Fibroblast of lung (primary cell): ENCODE results near the gene RBM39. TPM values are rescaled to one million over a fixed set of nuclear protein-coding genes. Genes with fewer than 3 reads are reported as not detected.

Experiments
- DNase-seq, 2 donors: peaks; one replicate each; pipeline versions ENCODE4 v3.0.0 to v3.0.0-alpha.2; 2010; ENCODE audit warnings: low read depth in 2 of 2
- H2AFZ ChIP-seq: 2 replicates; pipeline ENCODE4 v1.5.1; 2012; ENCODE audit warnings: low read length, control low read depth, inconsistent platforms
- H3K27ac ChIP-seq: 2 replicates; pipeline ENCODE4 v1.5.1; 2011; ENCODE audit warnings: low read length, control low read depth; ENCODE audit not compliant: insufficient read depth
- H3K27me3 ChIP-seq: 2 replicates; pipeline ENCODE4 v1.5.1; 2011; ENCODE audit warnings: mild to moderate bottlenecking, low read length; ENCODE audit not compliant: control insufficient read depth, insufficient read depth
- H3K36me3 ChIP-seq: 2 replicates; pipeline ENCODE4 v1.5.1; 2011; ENCODE audit warnings: low read length; ENCODE audit not compliant: control insufficient read depth, insufficient read depth
- H3K4me1 ChIP-seq: 2 replicates; pipeline ENCODE4 v1.5.1; 2011; ENCODE audit warnings: low read length; ENCODE audit not compliant: control insufficient read depth, insufficient read depth; ENCODE audit errors: extremely low read depth
- H3K4me2 ChIP-seq: 2 replicates; pipeline ENCODE4 v1.5.1; 2011; ENCODE audit warnings: low read length, control low read depth; ENCODE audit not compliant: insufficient read depth; ENCODE audit errors: extremely low read depth
- H3K4me3 ChIP-seq, 4 experiments: fragments of 200-600 bp in 1 of 4; sonication (generic) in 1 of 4; replicated peaks in 1 of 4; 2 replicates each; pipeline ENCODE4 v1.5.1; 2011 to 2016; ENCODE audit warnings: low read length in 4 of 4, low read depth in 3 of 4, mild to moderate bottlenecking in 3 of 4, control low read depth in 2 of 4, inconsistent platforms in 1 of 4, mixed read lengths in 1 of 4; ENCODE audit not compliant: insufficient read depth in 1 of 4; ENCODE audit errors: control extremely low read depth in 1 of 4
- H3K79me2 ChIP-seq: 2 replicates; pipeline ENCODE4 v1.5.1; 2012; ENCODE audit warnings: mild to moderate bottlenecking, low read length, inconsistent platforms; ENCODE audit not compliant: control insufficient read depth, insufficient read depth
- H3K9ac ChIP-seq: 2 replicates; pipeline ENCODE4 v1.5.1; 2011; ENCODE audit warnings: mild to moderate bottlenecking, low read length, control low read depth; ENCODE audit not compliant: insufficient read depth
- H3K9me3 ChIP-seq: 2 replicates; pipeline ENCODE4 v1.5.1; 2012; ENCODE audit warnings: low read depth, low read length; ENCODE audit not compliant: control insufficient read depth, insufficient read depth
- H4K20me1 ChIP-seq: 2 replicates; pipeline ENCODE4 v1.5.1; 2011; ENCODE audit warnings: low read length; ENCODE audit not compliant: control insufficient read depth, insufficient read depth; ENCODE audit errors: extremely low read depth
- EZH2 ChIP-seq: IDR thresholded peaks from 2 replicates; pipeline ENCODE4 v1.5.1; 2012; ENCODE audit warnings: low read length, control low read depth, mild to moderate bottlenecking; ENCODE audit errors: missing control alignments
- polyA plus RNA-seq, 2 donors: library from polyadenylated mRNA; depleted of rRNA in 1 of 2; stranded (reverse) in 1 of 2; unstranded in 1 of 2; fragments of >200 nt; gene quantifications; 2 replicates each; pipeline ENCODE4 v1.2.1, GENCODE V29; 2011 to 2012; ENCODE audit warnings: missing spikeins in 1 of 2
- total RNA-seq: library from RNA; depleted of rRNA; stranded (reverse); fragments of >200 nt; gene quantifications from 2 replicates; pipeline ENCODE4 v1.2.1, GENCODE V29; 2014
- TF ChIP-seq, protein P1 (sequence below), 2 donors: IDR thresholded peaks in 1 of 2; conservative IDR thresholded peaks in 1 of 2; 1 replicate in 1 of 2; 2 replicates in 1 of 2; pipeline ENCODE4 v1.5.1; 2011 to 2012; ENCODE audit warnings: low read length in 2 of 2, control low read depth in 1 of 2, inconsistent platforms in 1 of 2, low read depth in 1 of 2, mild to moderate bottlenecking in 1 of 2

The RBM39 gene
- total and polyA plus RNA-seq, 2 donors (not counting 1 experiment from before 2014, with no cell fraction given) = 57.7 to 465 TPM

DNA sequence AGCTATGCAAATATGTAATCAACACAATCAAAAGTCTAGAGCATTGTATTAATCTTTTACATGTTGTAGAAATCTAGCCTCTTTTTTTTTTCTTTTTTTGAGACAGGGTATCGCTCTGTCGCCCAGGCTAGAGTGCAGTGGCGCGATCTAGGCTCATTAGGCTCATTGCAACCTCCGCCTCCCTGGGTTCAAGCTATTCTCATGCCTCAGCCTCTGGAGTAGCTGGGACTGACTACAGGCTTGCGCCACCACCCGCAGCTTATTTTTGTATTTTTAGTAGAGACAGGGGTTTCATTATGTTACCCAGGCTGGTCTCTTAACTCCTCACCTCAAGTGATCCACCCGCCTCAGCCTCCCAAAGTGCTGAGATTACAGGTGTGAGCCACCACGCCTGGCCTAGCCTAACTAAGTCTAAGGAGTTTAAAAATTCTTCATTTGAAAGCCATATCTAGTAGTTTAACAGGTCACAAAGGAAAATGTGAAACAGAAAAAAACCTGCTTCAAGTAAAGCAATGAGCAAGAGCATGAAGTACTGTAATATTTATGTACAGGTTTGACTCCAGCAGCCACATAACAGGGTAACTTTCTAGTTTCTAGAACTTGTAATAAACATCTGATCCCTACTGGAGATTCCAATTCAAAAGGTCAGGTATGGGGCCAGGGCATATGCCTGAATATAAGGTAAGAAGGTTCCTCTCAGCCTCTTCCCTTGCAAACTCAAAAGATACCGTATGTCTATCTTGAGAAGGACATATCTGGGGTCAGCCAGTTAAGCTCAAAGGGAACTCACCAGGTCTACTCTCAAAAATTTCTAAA, 81.7 kb downstream of the RBM39 start:
- Histone ChIP-seq H4K20me1 (peaks cover 31% of the 10 kb centered on the region), H2AFZ (no peak overlapping the region), H3K27me3 (no peaks in the 10 kb centered on the region), H3K9me3 (no peaks in the 10 kb centered on the region), H3K9ac (no peak overlapping the region), H3K4me3 (no peak overlapping the region), H3K79me2 (peaks cover 93% of the 10 kb centered on the region), H3K27ac (no peak overlapping the region), H3K36me3 (no peaks in the 10 kb centered on the region), H3K4me1 (peaks cover 9% of the 10 kb centered on the region), H3K4me2 (peak overlapping the region; percentile 93)
- DNase-seq = no peak
- TF ChIP-seq EZH2 = no peak
- TF ChIP-seq, protein P1, sequence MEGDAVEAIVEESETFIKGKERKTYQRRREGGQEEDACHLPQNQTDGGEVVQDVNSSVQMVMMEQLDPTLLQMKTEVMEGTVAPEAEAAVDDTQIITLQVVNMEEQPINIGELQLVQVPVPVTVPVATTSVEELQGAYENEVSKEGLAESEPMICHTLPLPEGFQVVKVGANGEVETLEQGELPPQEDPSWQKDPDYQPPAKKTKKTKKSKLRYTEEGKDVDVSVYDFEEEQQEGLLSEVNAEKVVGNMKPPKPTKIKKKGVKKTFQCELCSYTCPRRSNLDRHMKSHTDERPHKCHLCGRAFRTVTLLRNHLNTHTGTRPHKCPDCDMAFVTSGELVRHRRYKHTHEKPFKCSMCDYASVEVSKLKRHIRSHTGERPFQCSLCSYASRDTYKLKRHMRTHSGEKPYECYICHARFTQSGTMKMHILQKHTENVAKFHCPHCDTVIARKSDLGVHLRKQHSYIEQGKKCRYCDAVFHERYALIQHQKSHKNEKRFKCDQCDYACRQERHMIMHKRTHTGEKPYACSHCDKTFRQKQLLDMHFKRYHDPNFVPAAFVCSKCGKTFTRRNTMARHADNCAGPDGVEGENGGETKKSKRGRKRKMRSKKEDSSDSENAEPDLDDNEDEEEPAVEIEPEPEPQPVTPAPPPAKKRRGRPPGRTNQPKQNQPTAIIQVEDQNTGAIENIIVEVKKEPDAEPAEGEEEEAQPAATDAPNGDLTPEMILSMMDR (conservative IDR thresholded peaks at IDR 0.05 in 1 of 2, IDR thresholded peaks at IDR 0.05 in 1 of 2; ENCODE audit: low read depth in 1 of 2, low read length in 2 of 2) = no peak

DNA sequence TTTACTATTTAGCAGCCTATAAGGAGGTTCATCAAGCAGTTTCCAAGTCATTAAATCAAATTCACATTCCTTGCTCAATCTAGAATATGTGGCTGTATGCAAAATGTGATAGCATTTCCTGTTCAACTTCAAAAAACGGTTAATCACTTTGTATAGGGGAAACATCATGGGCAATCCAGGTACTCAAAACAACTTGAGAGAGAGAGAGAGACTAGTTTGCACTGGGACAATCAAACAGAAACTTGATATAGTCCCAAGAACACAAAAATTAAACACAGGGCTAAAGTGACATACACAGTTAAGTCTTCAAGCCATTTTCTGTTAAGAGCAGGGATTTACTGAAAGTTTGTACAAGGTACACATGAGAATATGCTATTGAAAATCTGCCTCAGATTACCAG, 84.8 kb downstream of the RBM39 start:
- Histone ChIP-seq H4K20me1 (peaks cover 22% of the 10 kb centered on the region), H3K27ac (no peak overlapping the region), H3K9me3 (no peaks in the 10 kb centered on the region), H2AFZ (no peak overlapping the region), H3K4me2 (no peak overlapping the region), H3K27me3 (no peaks in the 10 kb centered on the region), H3K79me2 (peaks cover 99% of the 10 kb centered on the region), H3K36me3 (peaks cover 7% of the 10 kb centered on the region), H3K4me3 (no peak overlapping the region), H3K4me1 (peaks cover 9% of the 10 kb centered on the region), H3K9ac (no peak overlapping the region)
- TF ChIP-seq, protein P1 (conservative IDR thresholded peaks at IDR 0.05 in 1 of 2, IDR thresholded peaks at IDR 0.05 in 1 of 2; ENCODE audit: low read depth in 1 of 2, low read length in 2 of 2) = no peak
- TF ChIP-seq EZH2 = no peak
- DNase-seq = no peak

DNA sequence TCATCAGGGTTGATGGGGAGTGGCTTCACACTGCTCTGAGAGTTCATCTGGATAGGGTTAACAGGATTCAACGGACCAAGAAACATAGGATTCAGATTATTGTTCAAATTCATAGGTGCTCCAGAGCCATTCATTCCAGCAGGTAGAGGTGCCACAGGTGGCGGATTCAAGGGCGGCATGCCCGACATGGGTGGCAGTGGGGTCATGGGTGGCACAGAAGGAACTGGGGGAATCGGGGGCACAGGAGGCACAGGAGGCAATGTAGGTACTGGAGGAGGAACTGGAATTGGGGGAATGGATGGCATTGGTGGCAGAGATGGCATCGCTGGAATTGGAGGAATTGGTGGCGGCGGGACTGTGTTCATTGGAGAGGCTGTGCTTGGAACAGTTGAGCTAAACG, 87.6 kb downstream of the RBM39 start:
- peaks cover 5% of the 10 kb centered on the region for H4K20me1 ChIP-seq

More for the DNA sequence above, 87.6 kb downstream of the RBM39 start:
- TF ChIP-seq, protein P1 (conservative IDR thresholded peaks at IDR 0.05 in 1 of 2, IDR thresholded peaks at IDR 0.05 in 1 of 2; ENCODE audit: low read depth in 1 of 2, low read length in 2 of 2) = no peak
- TF ChIP-seq EZH2 = no peak
- Histone ChIP-seq H3K4me1 (no peaks in the 10 kb centered on the region), H3K4me3 (no peak overlapping the region), H3K4me2 (no peak overlapping the region), H2AFZ (no peak overlapping the region), H3K27me3 (no peaks in the 10 kb centered on the region), H3K9ac (no peak overlapping the region), H3K79me2 (peaks cover 97% of the 10 kb centered on the region), H3K27ac (no peak overlapping the region), H3K36me3 (peaks cover 7% of the 10 kb centered on the region), H3K9me3 (no peaks in the 10 kb centered on the region)
- DNase-seq = no peak
